SKM-1 treated with dmso at 0.1 percent for 144 hours (cell line): ENCODE data around the gene PRKACG.
A peak's percentile ranks its signal among the peaks of the same experiment; 100 is the strongest.

Experiments
- DNase-seq: peaks from one replicate; lab custom pipeline; 2025; ENCODE audit not compliant: unreplicated experiment; lab: John Stamatoyannopoulos, UW

PRKACG gene

GRCh38 chr9:68983522-68984424 lies 30.1 kb downstream of the PRKACG start:
- DNase-seq = no peak

GRCh38 chr9:68983008-68983411 lies 30.9 kb downstream of the PRKACG start:
- no peak for DNase-seq

- DNase-seq = no peak
These were observed 32.1 kb downstream of the PRKACG start for GRCh38 chr9:68981789-68982188.

GRCh38 chr9:68980341-68980914 lies 33.5 kb downstream of the PRKACG start:
- no peak for DNase-seq

GRCh38 chr9:68979538-68980314 lies 34.2 kb downstream of the PRKACG start:
- no peak for DNase-seq

GRCh38 chr9:68978501-68978900 lies 35.4 kb downstream of the PRKACG start:
- no peak for DNase-seq

- DNase-seq = peak; percentile 54
These were observed 35.8 kb downstream of the PRKACG start for GRCh38 chr9:68978066-68978465.

GRCh38 chr9:68975365-68976043 lies 38.4 kb downstream of the PRKACG start:
- peak; percentile 20 for DNase-seq

- DNase-seq = no peak
These were observed 39.0 kb downstream of the PRKACG start for GRCh38 chr9:68974901-68975300.

- no peak for DNase-seq
These were observed 39.5 kb downstream of the PRKACG start for GRCh38 chr9:68974431-68974830.

GRCh38 chr9:68973619-68974018 lies 40.3 kb downstream of the PRKACG start:
- DNase-seq = no peak

GRCh38 chr9:68970151-68970550 lies 43.8 kb downstream of the PRKACG start:
- DNase-seq = no peak

- DNase-seq = no peak
These were observed 44.4 kb downstream of the PRKACG start for GRCh38 chr9:68969538-68969937.

GRCh38 chr9:68967800-68968199 lies 46.1 kb downstream of the PRKACG start:
- no peak for DNase-seq

- DNase-seq = no peak
These were observed 47.4 kb downstream of the PRKACG start for GRCh38 chr9:68966496-68966944.

- no peak for DNase-seq
These were observed 49.1 kb downstream of the PRKACG start for GRCh38 chr9:68964765-68965164.

- no peak for DNase-seq
These were observed 49.8 kb downstream of the PRKACG start for GRCh38 chr9:68964102-68964541.

- DNase-seq = no peak
These were observed 50.5 kb downstream of the PRKACG start for GRCh38 chr9:68963416-68963815.
